Activated naive CD4-positive, alpha-beta T cell treated with anti-CD3 and anti-CD28 coated beads, Interleukin-2, amount 50 U/mL, for 16 hours (primary cell): ENCODE results near the gene TOLLIP.
A peak's percentile ranks its signal among the peaks of the same experiment; 100 is the strongest.
"Not testable (repeated sequence)": the region's sequence is repeated elsewhere in the genome, so short reads cannot be mapped to it uniquely, and the experiment has no call there.

Experiments used
- DNase-seq: peaks from one replicate; pipeline ENCODE4 v3.0.0-alpha.2; 2020

The TOLLIP gene

GRCh38 chr11:1343391-1344055 is 34.1 kb upstream of the TOLLIP start:
- DNase-seq, result no peak

GRCh38 chr11:1342946-1343345 is 33.5 kb upstream of the TOLLIP start:
- DNase-seq, result no peak

GRCh38 chr11:1341928-1342524 is 32.6 kb upstream of the TOLLIP start:
- no peak for DNase-seq

- DNase-seq, result not testable (repeated sequence)
Observed at GRCh38 chr11:1341226-1341625, 31.8 kb upstream of the TOLLIP start.

GRCh38 chr11:1340111-1340510 is 30.7 kb upstream of the TOLLIP start:
- no peak for DNase-seq

GRCh38 chr11:1339066-1339675 is 29.7 kb upstream of the TOLLIP start:
- DNase-seq, result no peak

GRCh38 chr11:1338201-1339065 is 29.0 kb upstream of the TOLLIP start:
- DNase-seq, result no peak

GRCh38 chr11:1337647-1338007 is 28.2 kb upstream of the TOLLIP start:
- no peak for DNase-seq

GRCh38 chr11:1336836-1337646 is 27.6 kb upstream of the TOLLIP start:
- DNase-seq, result peak; percentile 45

- peak; percentile 57 for DNase-seq
Observed at GRCh38 chr11:1335811-1336761, 26.7 kb upstream of the TOLLIP start.

GRCh38 chr11:1335264-1335810 is 25.9 kb upstream of the TOLLIP start:
- DNase-seq, result no peak

GRCh38 chr11:1333860-1334259 is 24.4 kb upstream of the TOLLIP start:
- no peak for DNase-seq

GRCh38 chr11:1333091-1333772 is 23.8 kb upstream of the TOLLIP start:
- DNase-seq, result no peak

- no peak for DNase-seq
Observed at GRCh38 chr11:1330473-1330872, 21.0 kb upstream of the TOLLIP start.

- DNase-seq, result no peak
Observed at GRCh38 chr11:1327064-1327460, 17.6 kb upstream of the TOLLIP start.

- no peak for DNase-seq
Observed at GRCh38 chr11:1326435-1327063, 17.1 kb upstream of the TOLLIP start.

GRCh38 chr11:1323774-1324173 is 14.3 kb upstream of the TOLLIP start:
- no peak for DNase-seq

GRCh38 chr11:1317993-1318392 is 8.6 kb upstream of the TOLLIP start:
- DNase-seq, result no peak

GRCh38 chr11:1317432-1317831 is 8.0 kb upstream of the TOLLIP start:
- DNase-seq, result no peak
